C4-2B (cell line): Measurements from ENCODE around the gene IFNA1.
"Not testable (repeated sequence)": the region's sequence is repeated elsewhere in the genome, so short reads cannot be mapped to it uniquely, and the experiment has no call there.

Experiments used
- CTCF ChIP-seq: fragments of 450-650 bp; conservative IDR thresholded peaks from 2 replicates; pipeline ENCODE4 v1.5.1; 2017; ENCODE audit warnings: mild to moderate bottlenecking
- ZFX ChIP-seq: fragments of 450-650 bp; IDR thresholded peaks from 2 replicates; pipeline ENCODE4 v1.6.1; 2017

GRCh38 chr9:21449312-21449711, 9.1 kb downstream of the IFNA1 start:
- TF ChIP-seq CTCF, ZFX: not testable (repeated sequence)
